Activated naive CD4-positive, alpha-beta T cell treated with anti-CD3 and anti-CD28 coated beads, Interleukin-2, amount 50 U/mL, for 24 hours (primary cell): Measurements from ENCODE around the gene CACNB3.
A peak's percentile ranks its signal among the peaks of the same experiment; 100 is the strongest.
"Not testable (repeated sequence)": the region's sequence is repeated elsewhere in the genome, so short reads cannot be mapped to it uniquely, and the experiment has no call there.

ENCODE experiments used
- H3K27ac Mint-ChIP-seq: one replicate; pipeline ENCODE4 v1.8.0; 2021; ENCODE audit warnings: mild to moderate bottlenecking, mixed read lengths
- H3K27me3 Mint-ChIP-seq: one replicate; pipeline ENCODE4 v1.8.0; 2021; ENCODE audit warnings: mixed read lengths
- H3K36me3 Mint-ChIP-seq: one replicate; pipeline ENCODE4 v1.8.0; 2021; ENCODE audit warnings: mixed read lengths
- H3K4me1 Mint-ChIP-seq: one replicate; pipeline ENCODE4 v1.8.0; 2021; ENCODE audit warnings: mixed read lengths
- H3K4me3 Mint-ChIP-seq: one replicate; pipeline ENCODE4 v1.8.0; 2021; ENCODE audit warnings: mild to moderate bottlenecking, mixed read lengths
- H3K9me3 Mint-ChIP-seq: one replicate; pipeline ENCODE4 v1.8.0; 2021; ENCODE audit warnings: mixed read lengths

CACNB3 gene

GRCh38 chr12:48854488-48854887, 36.2 kb downstream of the CACNB3 start:
- Mint-ChIP-seq H3K4me1 (peaks cover 25% of the 10 kb centered on the region), H3K36me3 (peaks cover 5% of the 10 kb centered on the region), H3K4me3 (no peak overlapping the region), H3K9me3 (no peaks in the 10 kb centered on the region), H3K27me3 (no peaks in the 10 kb centered on the region), H3K27ac (no peak overlapping the region)

GRCh38 chr12:48854932-48855331, 36.6 kb downstream of the CACNB3 start:
- peaks cover 21% of the 10 kb centered on the region for H3K4me1 Mint-ChIP-seq
- not testable (repeated sequence) for H3K36me3 Mint-ChIP-seq, H3K9me3 Mint-ChIP-seq, H3K27ac Mint-ChIP-seq, H3K4me3 Mint-ChIP-seq, H3K27me3 Mint-ChIP-seq

- Mint-ChIP-seq H3K36me3 (peaks cover 2% of the 10 kb centered on the region), H3K27me3 (peaks cover 3% of the 10 kb centered on the region), H3K4me3 (no peak overlapping the region), H3K27ac (no peak overlapping the region), H3K4me1 (peaks cover 9% of the 10 kb centered on the region), H3K9me3 (no peaks in the 10 kb centered on the region)
Measured at GRCh38 chr12:48856379-48856778, 38.1 kb downstream of the CACNB3 start.

GRCh38 chr12:48857278-48857994, 39.1 kb downstream of the CACNB3 start:
- H3K4me3 Mint-ChIP-seq, result no peak overlapping the region
- peaks cover 3% of the 10 kb centered on the region for H3K27me3 Mint-ChIP-seq
- peaks cover 2% of the 10 kb centered on the region for H3K36me3 Mint-ChIP-seq
- peaks cover 9% of the 10 kb centered on the region for H3K4me1 Mint-ChIP-seq
- no peaks in the 10 kb centered on the region for H3K9me3 Mint-ChIP-seq
- no peak overlapping the region for H3K27ac Mint-ChIP-seq

GRCh38 chr12:48858043-48858442, 39.7 kb downstream of the CACNB3 start:
- no peak overlapping the region for H3K27ac Mint-ChIP-seq
- peaks cover 2% of the 10 kb centered on the region for H3K36me3 Mint-ChIP-seq
- H3K4me3 Mint-ChIP-seq, result no peak overlapping the region
- peaks cover 4% of the 10 kb centered on the region for H3K4me1 Mint-ChIP-seq
- H3K27me3 Mint-ChIP-seq, result peaks cover 5% of the 10 kb centered on the region
- H3K9me3 Mint-ChIP-seq, result no peaks in the 10 kb centered on the region

- H3K27ac Mint-ChIP-seq, result no peak overlapping the region
- H3K9me3 Mint-ChIP-seq, result no peaks in the 10 kb centered on the region
- H3K36me3 Mint-ChIP-seq, result peaks cover 2% of the 10 kb centered on the region
- H3K27me3 Mint-ChIP-seq, result peaks cover 12% of the 10 kb centered on the region
- H3K4me1 Mint-ChIP-seq, result peaks cover 7% of the 10 kb centered on the region
- no peak overlapping the region for H3K4me3 Mint-ChIP-seq
Measured at GRCh38 chr12:48859607-48860006, 41.3 kb downstream of the CACNB3 start.

- H3K27ac Mint-ChIP-seq, H3K9me3 Mint-ChIP-seq, H3K36me3 Mint-ChIP-seq, H3K4me3 Mint-ChIP-seq: not testable (repeated sequence)
- Mint-ChIP-seq H3K4me1 (peaks cover 13% of the 10 kb centered on the region), H3K27me3 (peaks cover 12% of the 10 kb centered on the region)
Measured at GRCh38 chr12:48860236-48860635, 41.9 kb downstream of the CACNB3 start.

GRCh38 chr12:48861111-48861510, 42.8 kb downstream of the CACNB3 start:
- no peak overlapping the region for H3K27ac Mint-ChIP-seq
- H3K27me3 Mint-ChIP-seq, result peaks cover 12% of the 10 kb centered on the region
- H3K4me1 Mint-ChIP-seq, result peaks cover 20% of the 10 kb centered on the region
- no peaks in the 10 kb centered on the region for H3K9me3 Mint-ChIP-seq
- no peak overlapping the region for H3K4me3 Mint-ChIP-seq
- peaks cover 2% of the 10 kb centered on the region for H3K36me3 Mint-ChIP-seq

- H3K4me3 Mint-ChIP-seq, result no peak overlapping the region
- H3K27ac Mint-ChIP-seq, result no peak overlapping the region
Measured at GRCh38 chr12:48862760-48863159, 44.5 kb downstream of the CACNB3 start.

GRCh38 chr12:48863291-48863690, 45.0 kb downstream of the CACNB3 start:
- no peaks in the 10 kb centered on the region for H3K9me3 Mint-ChIP-seq
- no peak overlapping the region for H3K4me3 Mint-ChIP-seq
- peaks cover 2% of the 10 kb centered on the region for H3K36me3 Mint-ChIP-seq
- no peak overlapping the region for H3K27ac Mint-ChIP-seq
- H3K4me1 Mint-ChIP-seq, result peaks cover 22% of the 10 kb centered on the region
- peaks cover 12% of the 10 kb centered on the region for H3K27me3 Mint-ChIP-seq

More at GRCh38 chr12:48862760-48863159, 44.5 kb downstream of the CACNB3 start:
- Mint-ChIP-seq H3K9me3 (no peaks in the 10 kb centered on the region), H3K36me3 (peaks cover 2% of the 10 kb centered on the region), H3K4me1 (peaks cover 22% of the 10 kb centered on the region), H3K27me3 (peaks cover 12% of the 10 kb centered on the region)

- peak within 1 kb of the TSS; percentile 73 for H3K27ac Mint-ChIP-seq
- H3K9me3 Mint-ChIP-seq, result no peaks in the 10 kb centered on the region
- H3K4me1 Mint-ChIP-seq, result peaks cover 22% of the 10 kb centered on the region
- H3K4me3 Mint-ChIP-seq, result peak within 1 kb of the TSS; percentile 92
- peaks cover 2% of the 10 kb centered on the region for H3K36me3 Mint-ChIP-seq
- H3K27me3 Mint-ChIP-seq, result peaks cover 12% of the 10 kb centered on the region
Measured at GRCh38 chr12:48865281-48866051, 47.2 kb downstream of the CACNB3 start, which contains the start of gene RND1. Gene RND1, minus strand, starts transcription at chr12:48865870. Its CDS starts 103 bp downstream, at chr12:48865767.

- H3K4me1 Mint-ChIP-seq, result peaks cover 22% of the 10 kb centered on the region
- H3K27me3 Mint-ChIP-seq, result peaks cover 12% of the 10 kb centered on the region
- peak overlapping the region; percentile 92 for H3K4me3 Mint-ChIP-seq
- no peaks in the 10 kb centered on the region for H3K36me3 Mint-ChIP-seq
- H3K27ac Mint-ChIP-seq, result peak overlapping the region; percentile 73
- no peaks in the 10 kb centered on the region for H3K9me3 Mint-ChIP-seq
Measured at GRCh38 chr12:48866052-48866711, 47.9 kb downstream of the CACNB3 start.

GRCh38 chr12:48868451-48868850, 50.2 kb downstream of the CACNB3 start:
- peaks cover 6% of the 10 kb centered on the region for H3K27me3 Mint-ChIP-seq
- H3K27ac Mint-ChIP-seq, result no peak overlapping the region
- H3K4me3 Mint-ChIP-seq, result no peak overlapping the region
- H3K36me3 Mint-ChIP-seq, result no peaks in the 10 kb centered on the region
- H3K9me3 Mint-ChIP-seq, result no peaks in the 10 kb centered on the region
- peaks cover 22% of the 10 kb centered on the region for H3K4me1 Mint-ChIP-seq

- Mint-ChIP-seq H3K27me3 (peaks cover under 1% of the 10 kb centered on the region), H3K27ac (no peak overlapping the region), H3K4me1 (peaks cover 19% of the 10 kb centered on the region), H3K4me3 (no peak overlapping the region), H3K9me3 (no peaks in the 10 kb centered on the region), H3K36me3 (no peaks in the 10 kb centered on the region)
Measured at GRCh38 chr12:48869191-48869590, 50.9 kb downstream of the CACNB3 start.

GRCh38 chr12:48873096-48873495, 54.8 kb downstream of the CACNB3 start:
- Mint-ChIP-seq H3K4me1 (no peaks in the 10 kb centered on the region), H3K36me3 (no peaks in the 10 kb centered on the region), H3K4me3 (no peak overlapping the region), H3K27ac (no peak overlapping the region), H3K9me3 (no peaks in the 10 kb centered on the region), H3K27me3 (no peaks in the 10 kb centered on the region)

- H3K27me3 Mint-ChIP-seq, H3K9me3 Mint-ChIP-seq, H3K36me3 Mint-ChIP-seq, H3K4me1 Mint-ChIP-seq, H3K27ac Mint-ChIP-seq, H3K4me3 Mint-ChIP-seq: not testable (repeated sequence)
Measured at GRCh38 chr12:48873534-48873933, 55.2 kb downstream of the CACNB3 start.
